GM19099 (cell line): Measurements from ENCODE around the gene TMTC1.

Experiments
- POLR2A ChIP-seq: IDR thresholded peaks from 3 replicates; pipeline ENCODE4 v1.6.1; 2011; ENCODE audit warnings: low read depth; ENCODE audit not compliant: insufficient read length; ENCODE audit errors: extremely low read depth

The TMTC1 gene

DNA sequence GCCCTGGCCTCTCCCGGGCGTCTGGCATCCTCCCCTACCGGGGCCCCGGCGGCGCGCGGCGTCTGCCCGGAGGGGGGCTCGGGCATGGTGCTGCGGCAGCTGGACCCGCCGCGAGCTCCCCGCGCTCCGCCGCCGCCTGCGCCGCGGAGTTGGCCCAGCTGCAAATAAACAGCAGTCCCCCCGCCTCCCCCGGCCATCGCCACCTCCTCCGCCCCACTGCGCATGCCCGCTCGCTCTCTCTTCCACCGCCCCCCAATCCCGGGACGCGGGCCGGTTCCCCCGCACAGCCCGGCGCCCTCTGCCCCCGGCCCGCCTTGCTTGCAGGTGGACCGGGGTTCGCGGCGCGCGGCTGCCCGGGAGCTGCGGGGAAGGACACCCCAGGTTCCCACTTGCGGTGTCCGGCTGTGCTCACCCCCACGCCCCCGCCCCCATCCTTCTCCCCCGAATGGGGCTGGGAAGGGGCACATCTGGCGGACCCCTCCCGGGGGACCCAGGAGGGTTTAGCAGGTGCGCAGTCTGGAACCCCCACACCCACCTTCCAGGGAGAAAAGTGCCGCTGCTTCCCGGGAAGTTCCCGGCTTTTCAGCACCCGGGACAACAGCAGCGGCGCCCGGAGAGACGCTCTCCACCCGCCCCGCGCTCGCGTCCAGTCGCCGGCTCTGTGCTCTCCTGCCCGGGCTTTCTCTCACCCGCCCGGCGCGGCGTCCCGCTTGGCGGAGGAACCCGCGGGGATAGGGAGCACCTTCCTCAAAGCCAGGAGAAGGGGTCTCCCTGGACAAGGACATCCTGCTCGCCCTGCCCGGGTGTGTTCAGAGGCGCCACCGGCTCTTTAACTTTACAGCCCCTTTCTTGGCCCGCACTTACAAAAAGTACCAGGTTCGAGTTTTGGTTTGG lies at the start of gene TMTC1:
Gene TMTC1, minus strand, starts transcription at position 170 of the 894 bp plus-strand sequence. CDS start 191 bp downstream, outside the sequence.
- TF ChIP-seq POLR2A, result no peak

DNA sequence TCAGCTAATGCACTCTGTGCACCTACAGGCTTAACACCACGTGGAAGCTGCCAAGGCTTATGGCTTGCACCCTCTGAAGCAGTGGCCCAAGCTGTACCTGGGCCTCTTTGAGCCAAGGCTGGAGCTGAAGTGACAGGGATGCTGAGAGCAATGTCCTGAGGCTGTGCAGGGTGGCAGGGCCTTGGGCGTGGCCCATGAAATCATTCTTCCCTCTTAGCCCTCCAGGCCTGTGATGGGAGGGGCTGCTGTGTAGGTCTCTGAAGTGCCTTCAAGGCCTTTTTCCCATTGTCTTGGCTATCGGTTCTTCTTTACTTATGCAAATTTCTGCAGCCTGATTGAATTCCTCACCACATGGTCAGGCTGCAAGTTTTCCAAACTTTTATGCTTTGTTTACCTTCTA lies 47.4 kb upstream of the TMTC1 start:
- no peak for TF ChIP-seq POLR2A

DNA sequence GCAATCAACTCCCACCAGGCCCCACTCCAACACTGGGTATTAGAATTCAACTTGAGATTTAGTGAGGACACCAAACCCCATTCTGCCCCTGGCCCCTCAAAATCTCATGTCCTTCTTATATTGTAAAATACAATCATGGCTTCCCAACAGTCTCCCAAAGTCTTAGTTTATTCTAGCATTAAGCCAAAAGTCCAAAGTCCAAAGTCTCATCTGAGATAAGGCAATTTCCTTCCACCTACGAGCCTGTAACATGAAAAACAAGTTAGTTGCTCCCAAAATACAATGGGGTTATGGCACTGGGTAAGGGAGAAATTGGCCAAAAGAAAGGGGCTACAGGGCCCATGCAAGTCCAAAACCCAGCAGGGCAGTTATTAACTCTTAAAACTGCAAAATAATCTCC lies 46.6 kb upstream of the TMTC1 start:
- no peak for TF ChIP-seq POLR2A

DNA sequence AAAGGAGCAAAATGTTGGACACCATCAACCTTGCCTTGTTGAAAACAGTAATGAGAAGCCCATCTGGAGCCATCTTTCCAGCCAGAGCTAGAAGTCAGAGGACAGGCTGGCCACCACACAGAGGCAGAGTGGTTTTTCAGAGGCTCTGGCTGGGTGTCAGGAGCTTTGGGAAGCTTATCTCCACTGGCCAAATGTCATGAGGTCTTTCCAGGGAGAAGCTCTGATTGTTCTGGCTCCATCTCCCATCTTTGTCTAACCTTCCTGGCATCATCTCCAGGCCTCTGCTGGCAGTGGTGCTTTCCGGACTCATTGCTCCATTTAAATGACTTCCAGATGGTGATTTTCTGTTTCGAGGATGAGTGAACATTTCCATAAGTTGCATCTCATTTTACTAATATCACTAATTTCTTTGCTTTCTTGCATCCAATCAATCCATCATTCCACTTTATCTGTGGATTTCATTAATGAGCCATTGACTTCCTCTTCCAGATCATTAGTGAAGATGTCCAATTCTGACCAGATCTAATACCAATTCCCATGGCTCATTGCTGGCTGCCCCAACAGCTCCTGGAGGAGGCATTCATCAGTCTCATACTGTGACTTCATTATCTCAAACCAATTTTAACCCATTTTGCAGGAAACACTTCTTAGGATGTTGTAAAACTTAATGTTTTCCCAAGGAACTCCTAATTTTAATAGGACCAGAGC lies 35.3 kb upstream of the TMTC1 start:
- TF ChIP-seq POLR2A, result no peak

DNA sequence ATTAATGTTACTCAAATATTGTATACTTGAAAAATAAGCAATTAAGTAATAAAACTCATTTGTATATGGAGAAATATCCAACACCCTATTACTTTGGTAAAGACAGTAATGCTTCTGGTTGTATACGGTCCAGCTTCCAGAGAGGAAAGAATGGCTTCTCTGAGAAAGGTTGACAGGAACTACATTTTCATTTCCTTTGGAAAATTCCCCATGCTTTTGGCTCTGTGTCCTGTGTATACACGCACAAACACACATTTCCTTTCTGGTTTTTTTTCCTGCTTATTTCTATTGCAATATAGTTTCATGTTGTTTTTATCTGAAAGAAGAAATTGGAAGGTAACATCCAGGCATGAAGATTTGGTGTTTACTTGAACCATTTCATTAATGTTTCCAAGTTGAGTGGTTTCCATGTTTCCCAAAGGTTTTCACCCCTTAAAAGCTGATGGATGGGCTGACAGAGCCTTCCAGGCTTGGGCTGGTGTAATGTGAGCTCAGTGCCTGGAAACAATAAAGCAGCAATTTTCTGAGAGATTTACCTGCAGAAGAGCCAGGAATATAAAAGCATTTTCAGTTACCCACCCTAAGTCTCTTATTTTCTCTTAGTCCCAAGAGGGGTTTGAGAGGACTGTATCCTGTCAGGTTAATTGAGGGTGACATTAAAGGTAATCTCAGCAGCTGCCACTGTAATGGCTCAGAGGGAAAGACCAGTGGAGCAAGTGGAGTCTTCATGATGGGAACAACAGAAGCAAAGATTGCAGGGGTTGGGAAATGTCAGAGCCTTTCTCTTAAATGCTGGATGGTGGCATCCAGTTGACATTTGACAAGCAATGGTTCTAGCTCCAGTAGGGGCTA lies 33.4 kb upstream of the TMTC1 start:
- no peak for TF ChIP-seq POLR2A

DNA sequence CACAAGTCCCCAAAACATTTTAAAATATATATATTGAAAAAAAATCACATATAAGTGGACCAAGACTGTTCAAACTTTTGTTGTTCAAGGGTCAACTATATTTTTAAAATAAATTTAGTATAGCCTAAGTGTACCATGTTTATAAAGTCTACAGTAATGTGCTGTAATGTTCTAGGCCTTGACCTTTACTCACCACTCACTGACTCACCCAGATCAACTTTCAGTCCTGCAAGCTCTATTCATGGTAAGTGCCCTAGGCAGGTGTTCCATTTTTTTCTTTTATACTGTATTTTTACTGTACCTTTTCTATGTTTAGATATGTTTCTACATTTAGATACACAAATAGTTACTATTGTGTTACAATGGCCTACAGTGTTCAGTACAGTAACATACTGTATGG lies 23.4 kb upstream of the TMTC1 start:
- no peak for TF ChIP-seq POLR2A

DNA sequence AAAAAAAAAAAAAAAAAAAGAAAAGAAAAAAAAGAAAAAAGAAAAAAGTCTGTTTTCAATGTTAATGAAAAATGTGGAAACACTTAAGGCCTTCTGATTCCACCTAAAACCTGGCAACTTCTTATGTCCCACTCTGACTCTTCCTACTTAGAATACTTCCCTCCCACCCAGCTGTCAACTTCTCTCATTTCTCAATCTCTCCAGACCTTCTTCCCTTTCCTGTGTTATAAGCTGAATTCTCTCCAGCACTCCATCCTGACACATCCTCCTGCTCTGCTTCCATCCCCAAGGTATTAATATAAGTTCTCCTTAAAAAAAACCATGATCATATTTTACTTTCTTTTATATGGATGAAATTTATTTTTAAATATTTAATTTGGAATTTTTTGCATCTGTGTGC lies 20.3 kb upstream of the TMTC1 start:
- TF ChIP-seq POLR2A, result no peak

DNA sequence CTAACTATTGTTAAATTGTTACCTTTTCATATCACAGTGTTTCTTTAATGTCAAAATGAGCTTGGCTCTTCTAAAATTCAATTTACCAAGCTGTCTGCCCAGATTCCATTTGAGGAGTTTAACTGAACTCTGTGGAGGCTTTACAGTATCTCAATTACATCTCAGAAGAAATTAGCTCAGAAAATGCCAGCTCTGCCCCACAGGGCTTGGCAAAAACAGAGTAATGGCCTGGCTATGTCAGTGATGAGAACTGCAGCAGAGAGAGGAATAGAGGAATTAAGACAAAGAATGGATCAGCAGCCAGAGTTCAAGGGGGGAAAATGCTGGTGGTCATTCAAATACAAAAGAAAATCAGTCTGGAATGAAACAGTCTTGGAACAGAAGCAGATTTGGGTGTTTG lies 15.8 kb upstream of the TMTC1 start:
- no peak for TF ChIP-seq POLR2A

DNA sequence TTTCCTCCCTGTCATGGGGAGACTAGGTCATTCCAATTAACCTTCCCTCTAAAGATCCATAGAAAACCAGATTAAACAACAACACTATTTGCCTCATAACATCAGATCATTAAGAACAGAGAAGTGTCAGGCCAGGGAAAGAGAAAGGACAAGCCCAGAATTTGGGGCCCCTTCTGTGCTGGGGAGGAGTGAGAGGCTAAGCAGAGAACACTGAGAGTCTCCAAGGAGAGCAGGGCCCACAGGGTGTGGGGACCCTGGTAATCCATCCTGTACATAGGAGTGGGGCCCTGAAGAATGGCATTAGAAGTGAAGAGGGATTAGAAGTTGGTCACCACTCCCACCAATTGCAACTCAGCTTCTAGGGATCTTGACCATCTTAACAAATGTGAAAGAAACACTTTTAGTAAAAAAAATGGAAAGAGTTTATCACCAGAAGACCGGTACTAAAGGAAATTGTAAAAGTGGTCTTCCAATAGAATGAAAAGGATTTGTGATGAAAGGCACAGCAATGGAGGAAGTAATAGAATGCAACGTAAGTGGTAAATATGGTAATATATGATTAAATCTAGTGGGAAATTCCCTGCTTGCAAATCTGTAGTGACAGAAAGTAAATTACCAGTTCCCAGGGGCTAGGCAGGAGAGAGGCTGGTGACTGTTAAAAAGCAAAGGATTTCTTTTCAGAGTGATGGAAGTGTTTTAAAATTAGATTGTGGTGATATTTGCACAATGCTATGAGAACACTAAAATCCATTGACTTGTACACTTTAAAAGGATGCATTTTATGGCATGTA lies 14.0 kb upstream of the TMTC1 start:
- TF ChIP-seq POLR2A, result no peak

DNA sequence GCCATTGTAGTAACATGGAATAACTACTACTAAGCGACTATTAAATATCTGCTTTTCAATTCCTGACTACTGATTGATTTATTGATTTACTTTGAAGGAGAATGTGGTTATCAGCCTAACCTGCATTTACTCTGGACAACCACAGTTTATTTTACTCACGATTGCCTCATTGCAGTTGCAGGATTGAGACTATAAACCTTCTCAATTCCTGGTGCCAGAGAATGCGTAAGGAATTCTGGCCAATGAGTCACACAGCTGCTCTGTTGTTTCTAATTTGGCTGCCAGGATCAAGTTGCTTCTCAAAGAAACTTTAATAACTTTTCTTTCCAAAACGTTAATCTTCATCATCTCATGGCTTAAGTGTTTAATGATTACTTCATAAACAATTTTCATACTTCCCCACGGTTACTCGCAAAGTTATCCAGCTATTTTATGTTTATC lies 13.1 kb upstream of the TMTC1 start:
- TF ChIP-seq POLR2A, result no peak

DNA sequence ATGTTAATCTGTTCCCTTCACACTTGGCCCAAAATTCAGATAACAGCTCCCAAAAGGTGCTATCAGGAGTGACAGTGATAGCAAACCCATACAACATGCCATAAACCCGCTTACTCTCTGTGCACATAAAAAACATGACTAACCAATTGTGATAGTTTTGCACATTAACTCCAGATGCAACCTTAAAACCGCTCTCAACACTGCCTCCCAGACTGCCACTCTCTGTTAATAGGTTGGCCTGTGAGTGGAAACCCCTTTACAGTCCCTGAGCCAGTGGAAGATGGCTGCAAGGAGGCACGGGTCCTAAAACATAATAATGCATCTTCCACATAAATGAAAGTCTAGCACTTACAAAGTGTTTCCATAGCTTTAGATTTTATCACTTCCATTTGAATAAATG lies 12.0 kb upstream of the TMTC1 start:
- TF ChIP-seq POLR2A, result no peak

DNA sequence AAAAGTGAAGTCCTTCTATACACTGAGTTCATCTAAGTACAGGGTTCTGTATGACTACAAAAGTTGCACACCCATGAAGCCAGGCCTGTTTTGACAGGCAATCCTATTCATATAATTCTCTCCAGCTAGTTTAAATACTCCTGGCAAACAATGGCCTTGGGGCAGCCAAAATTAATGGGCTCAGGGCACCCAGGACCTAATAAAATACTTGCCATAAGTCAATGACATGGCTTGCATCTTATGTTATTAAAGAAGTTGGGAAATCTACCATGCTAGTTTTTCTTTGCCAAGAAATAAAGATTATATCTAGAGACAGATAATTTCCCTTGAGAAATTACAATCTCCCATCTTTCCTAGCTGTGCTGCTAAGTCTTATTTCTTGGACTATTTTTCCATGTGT lies 11.1 kb upstream of the TMTC1 start:
- no peak for TF ChIP-seq POLR2A

DNA sequence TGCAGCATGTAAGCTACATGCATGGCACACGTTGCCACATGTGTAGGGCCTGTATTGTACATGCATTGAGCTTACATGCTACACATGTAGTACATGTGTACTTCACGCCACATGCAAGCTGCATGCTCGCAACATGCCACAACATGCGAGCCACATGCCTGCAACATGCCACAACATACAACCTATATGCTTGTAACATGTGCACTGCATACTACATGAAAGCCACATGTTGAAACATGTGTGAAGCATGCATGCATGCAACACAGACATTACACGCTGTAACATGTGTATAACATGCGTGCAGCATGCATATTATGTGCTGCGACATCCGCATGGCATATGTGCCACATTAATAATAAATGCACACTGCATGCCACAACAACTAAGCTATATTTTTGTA lies 9.1 kb upstream of the TMTC1 start:
- TF ChIP-seq POLR2A, result no peak

DNA sequence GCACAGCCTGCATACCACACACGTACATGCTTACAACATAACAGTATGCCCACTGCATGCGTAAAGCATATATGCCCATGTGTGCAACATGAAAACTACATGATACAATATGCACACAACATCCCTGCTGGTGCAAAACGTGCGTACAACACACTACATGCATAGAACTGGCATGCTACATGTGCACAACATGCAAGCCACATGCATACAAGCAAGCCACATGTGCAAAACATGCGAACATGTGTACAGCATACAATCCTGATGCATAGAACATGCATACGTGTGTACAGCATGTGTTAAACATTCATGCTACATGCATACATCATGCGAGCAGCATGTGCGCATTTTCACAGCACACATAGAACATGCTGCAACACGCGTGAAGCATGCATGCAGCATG lies 8.4 kb upstream of the TMTC1 start:
- TF ChIP-seq POLR2A, result no peak
